Fibroblast of lung (primary cell): Measurements from ENCODE around the gene DTWD2.

Experiments
- EZH2 ChIP-seq: IDR thresholded peaks from 2 replicates; pipeline ENCODE4 v1.5.1; 2012; ENCODE audit warnings: low read length, control low read depth, mild to moderate bottlenecking; ENCODE audit errors: missing control alignments
- TF ChIP-seq, protein P1 (sequence below), 2 donors: IDR thresholded peaks in 1 of 2; conservative IDR thresholded peaks in 1 of 2; 1 replicate in 1 of 2; 2 replicates in 1 of 2; pipeline ENCODE4 v1.5.1; 2011 to 2012; ENCODE audit warnings: low read length in 2 of 2, control low read depth in 1 of 2, inconsistent platforms in 1 of 2, low read depth in 1 of 2, mild to moderate bottlenecking in 1 of 2

DNA sequence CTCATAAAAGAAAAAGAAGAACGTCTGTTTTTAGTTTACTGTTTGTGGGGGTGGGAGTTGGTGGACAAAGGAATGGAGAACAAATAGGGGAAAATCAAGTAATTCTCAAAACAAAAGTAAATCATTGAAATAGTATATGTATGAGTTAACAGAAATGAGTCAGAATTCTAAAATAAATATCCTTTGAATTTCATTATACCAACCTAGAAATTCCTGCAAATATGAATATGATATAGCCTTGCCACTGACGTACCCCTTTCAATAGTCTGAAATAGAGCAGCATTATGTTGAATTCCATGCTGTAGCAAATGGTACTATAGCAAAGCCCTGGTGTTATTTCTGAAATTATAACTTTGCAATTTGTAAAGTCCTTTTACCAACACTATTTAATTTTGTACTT is 29.6 kb upstream of the DTWD2 start:
- TF ChIP-seq, protein P1, sequence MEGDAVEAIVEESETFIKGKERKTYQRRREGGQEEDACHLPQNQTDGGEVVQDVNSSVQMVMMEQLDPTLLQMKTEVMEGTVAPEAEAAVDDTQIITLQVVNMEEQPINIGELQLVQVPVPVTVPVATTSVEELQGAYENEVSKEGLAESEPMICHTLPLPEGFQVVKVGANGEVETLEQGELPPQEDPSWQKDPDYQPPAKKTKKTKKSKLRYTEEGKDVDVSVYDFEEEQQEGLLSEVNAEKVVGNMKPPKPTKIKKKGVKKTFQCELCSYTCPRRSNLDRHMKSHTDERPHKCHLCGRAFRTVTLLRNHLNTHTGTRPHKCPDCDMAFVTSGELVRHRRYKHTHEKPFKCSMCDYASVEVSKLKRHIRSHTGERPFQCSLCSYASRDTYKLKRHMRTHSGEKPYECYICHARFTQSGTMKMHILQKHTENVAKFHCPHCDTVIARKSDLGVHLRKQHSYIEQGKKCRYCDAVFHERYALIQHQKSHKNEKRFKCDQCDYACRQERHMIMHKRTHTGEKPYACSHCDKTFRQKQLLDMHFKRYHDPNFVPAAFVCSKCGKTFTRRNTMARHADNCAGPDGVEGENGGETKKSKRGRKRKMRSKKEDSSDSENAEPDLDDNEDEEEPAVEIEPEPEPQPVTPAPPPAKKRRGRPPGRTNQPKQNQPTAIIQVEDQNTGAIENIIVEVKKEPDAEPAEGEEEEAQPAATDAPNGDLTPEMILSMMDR (conservative IDR thresholded peaks at IDR 0.05 in 1 of 2, IDR thresholded peaks at IDR 0.05 in 1 of 2; ENCODE audit: low read depth in 1 of 2, low read length in 2 of 2): no peak
- TF ChIP-seq EZH2: no peak
